Right atrium auricular region (tissue), 2 donors: ENCODE measurements around the gene MMS22L. TPM values are rescaled to one million over a fixed set of nuclear protein-coding genes. Genes with fewer than 3 reads are reported as not detected.

ENCODE experiments used
- DNase-seq: peaks from one replicate; pipeline ENCODE4 v3.0.0-alpha.2; 2019; ENCODE audit warnings: low spot score
- H3K27ac ChIP-seq, 2 donors: fragments of 200-600 bp; sonication (generic); 1 replicate in 1 of 2; 2 replicates in 1 of 2; pipeline ENCODE4 v1.5.1; 2016 to 2019
- H3K27me3 ChIP-seq, 2 donors: fragments of 200-600 bp; sonication (generic); one replicate each; pipeline versions ENCODE4 v1.5.1 to v1.6.0; 2017 to 2019
- H3K36me3 ChIP-seq: fragments of 200-600 bp; sonication (generic); one replicate; pipeline ENCODE4 v1.5.1; 2016
- H3K4me1 ChIP-seq, 2 donors: fragments of 200-600 bp; sonication (generic); one replicate each; pipeline versions ENCODE4 v1.5.1 to v1.6.0; 2017 to 2019
- H3K4me3 ChIP-seq, 2 donors: fragments of 200-600 bp; sonication (generic); 1 replicate in 1 of 2; 2 replicates in 1 of 2; pipeline ENCODE4 v1.5.1; 2017 to 2019; ENCODE audit warnings: mild to moderate bottlenecking in 1 of 2, moderate library complexity in 1 of 2
- H3K9me3 ChIP-seq, 2 donors: fragments of 200-600 bp; sonication (generic); one replicate each; pipeline ENCODE4 v1.5.1; 2019
- CTCF ChIP-seq, 2 donors: fragments of 200-600 bp; sonication (generic); IDR thresholded peaks; one replicate each; pipeline ENCODE4 v1.5.1; 2019; ENCODE audit warnings: antibody characterized with exemption in 2 of 2
- total RNA-seq, 2 donors: library from RNA; depleted of rRNA; stranded (reverse); fragments of >200 nt; gene quantifications; one replicate each; pipeline ENCODE4 v1.1.0, GENCODE V29; 2016

MMS22L gene
- total RNA-seq, 2 donors from 2014 or later, result 1.1 to 4.0 TPM

GRCh38 chr6:97138581-97138980, 144.4 kb downstream of the MMS22L start:
- Histone ChIP-seq H3K4me3 (no peak overlapping the region), H3K27me3 (no peaks in the 10 kb centered on the region), H3K27ac (no peak overlapping the region), H3K36me3 (no peaks in the 10 kb centered on the region), H3K4me1 (no peaks in the 10 kb centered on the region), H3K9me3 (no peaks in the 10 kb centered on the region)
- TF ChIP-seq CTCF (IDR thresholded peaks at IDR 0.05), result no peak
- no peak for DNase-seq

DNA sequence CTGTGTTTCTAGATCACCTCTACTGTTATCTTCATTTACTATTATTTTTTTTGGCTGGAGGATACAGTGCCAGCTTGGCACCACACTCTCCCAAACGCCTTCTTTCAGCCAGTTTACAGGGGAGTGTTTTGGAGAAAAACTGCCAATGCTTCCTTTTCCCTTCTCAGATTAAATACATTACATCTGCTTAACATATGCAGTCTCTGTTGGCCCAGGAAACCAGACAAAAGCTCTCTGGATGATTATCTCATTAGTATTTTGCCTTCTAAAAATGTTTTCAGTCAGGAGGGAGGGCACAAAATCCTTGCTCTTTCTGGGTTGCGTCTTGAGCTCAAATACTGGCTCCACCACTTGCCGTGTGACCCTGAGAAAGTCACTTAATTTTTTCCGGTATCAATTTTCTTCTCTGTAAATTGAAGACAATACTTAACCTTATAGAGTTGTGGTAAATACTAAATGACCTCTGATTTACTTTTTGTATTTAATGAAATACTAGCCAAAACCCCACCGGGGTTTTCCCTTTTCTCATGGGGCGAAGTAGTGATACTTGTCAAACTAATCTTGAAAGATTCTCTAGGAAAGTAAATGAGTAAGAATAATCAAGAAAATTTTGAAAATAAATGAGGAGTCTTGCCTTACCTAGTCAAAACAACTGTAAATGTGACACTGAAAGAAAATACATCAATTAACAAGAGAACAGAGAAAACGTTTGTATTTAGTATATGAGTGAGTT, 146.2 kb downstream of the MMS22L start:
- no peak for DNase-seq
- Histone ChIP-seq H3K27ac (no peak overlapping the region), H3K4me1 (no peaks in the 10 kb centered on the region), H3K9me3 (no peaks in the 10 kb centered on the region), H3K27me3 (no peaks in the 10 kb centered on the region), H3K36me3 (no peaks in the 10 kb centered on the region), H3K4me3 (no peak overlapping the region)
- TF ChIP-seq CTCF (IDR thresholded peaks at IDR 0.05), result no peak

DNA sequence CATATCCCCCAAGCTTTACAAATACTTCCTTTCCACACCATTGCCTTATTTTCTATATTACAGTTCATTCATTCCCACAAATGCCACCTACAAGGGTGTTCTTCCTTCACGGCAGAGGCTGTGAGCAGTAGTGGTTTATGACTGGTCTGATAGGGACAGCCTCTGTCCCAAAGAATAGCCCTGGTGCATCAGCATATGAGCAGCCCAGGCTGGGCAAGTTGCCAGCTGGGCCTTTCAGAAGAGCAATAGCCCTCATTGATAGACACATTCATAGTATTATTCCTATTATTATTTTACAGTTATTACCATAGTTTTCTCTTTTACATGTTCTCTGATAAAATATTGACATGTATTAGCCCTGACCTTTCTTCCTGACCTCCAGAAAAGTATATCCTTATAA, 149.9 kb downstream of the MMS22L start:
- TF ChIP-seq CTCF (IDR thresholded peaks at IDR 0.05), result no peak
- no peaks in the 10 kb centered on the region for H3K9me3 ChIP-seq
- H3K27me3 ChIP-seq, result no peaks in the 10 kb centered on the region
- no peaks in the 10 kb centered on the region for H3K4me1 ChIP-seq
- no peak overlapping the region for H3K4me3 ChIP-seq
- H3K27ac ChIP-seq, result no peak overlapping the region
- no peak for DNase-seq
- no peaks in the 10 kb centered on the region for H3K36me3 ChIP-seq

GRCh38 chr6:97129106-97129505, 153.9 kb downstream of the MMS22L start:
- no peak overlapping the region for H3K4me3 ChIP-seq
- H3K27me3 ChIP-seq, result no peaks in the 10 kb centered on the region
- TF ChIP-seq CTCF (IDR thresholded peaks at IDR 0.05), result no peak
- no peak overlapping the region for H3K27ac ChIP-seq
- no peaks in the 10 kb centered on the region for H3K9me3 ChIP-seq
- no peaks in the 10 kb centered on the region for H3K36me3 ChIP-seq
- no peaks in the 10 kb centered on the region for H3K4me1 ChIP-seq
- DNase-seq, result no peak

- no peaks in the 10 kb centered on the region for H3K36me3 ChIP-seq
- no peaks in the 10 kb centered on the region for H3K4me1 ChIP-seq
- no peak overlapping the region for H3K4me3 ChIP-seq
- TF ChIP-seq CTCF (IDR thresholded peaks at IDR 0.05), result no peak
- no peaks in the 10 kb centered on the region for H3K9me3 ChIP-seq
- H3K27ac ChIP-seq, result no peak overlapping the region
- DNase-seq, result no peak
- no peaks in the 10 kb centered on the region for H3K27me3 ChIP-seq
Observed at GRCh38 chr6:97128507-97128906, 154.5 kb downstream of the MMS22L start.

DNA sequence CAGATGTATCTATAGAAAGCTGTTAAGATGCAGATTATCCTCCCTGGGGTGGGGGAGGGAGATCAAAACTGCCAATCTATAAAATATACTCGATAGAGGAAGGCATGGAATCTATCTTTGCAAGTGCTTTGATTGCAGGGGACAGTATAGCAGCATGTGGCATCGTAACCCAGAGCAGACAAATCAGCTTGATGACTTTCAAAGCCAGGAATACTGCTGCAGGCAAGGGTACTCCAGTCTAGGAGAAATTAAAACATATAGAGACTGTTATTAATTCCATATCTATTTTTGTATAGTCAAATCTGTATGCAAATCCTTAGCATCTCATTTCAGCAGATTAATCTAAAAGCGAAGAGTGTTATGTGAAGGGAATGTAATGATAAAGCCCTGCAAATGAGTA, 159.4 kb downstream of the MMS22L start:
- H3K4me3 ChIP-seq, result no peak overlapping the region
- H3K36me3 ChIP-seq, result no peaks in the 10 kb centered on the region
- no peak overlapping the region for H3K27ac ChIP-seq
- no peak for DNase-seq
- no peaks in the 10 kb centered on the region for H3K27me3 ChIP-seq
- no peak for TF ChIP-seq CTCF (IDR thresholded peaks at IDR 0.05)
- H3K9me3 ChIP-seq, result peaks cover 0 to 5% of the 10 kb centered on the region in 2 donors
- no peaks in the 10 kb centered on the region for H3K4me1 ChIP-seq
